ENCODE data around the gene FBXO46. TPM values are rescaled to one million over a fixed set of nuclear protein-coding genes. Genes with fewer than 3 reads are reported as not detected.

FBXO46 gene
- total RNA-seq, 1 donor from 2014 or later = 13.2 TPM

- peak; percentile 79 for DNase-seq
These were observed 49.2 kb downstream of the FBXO46 start for GRCh38 chr19:45681391-45682015.

GRCh38 chr19:45677351-45678230 is 53.1 kb downstream of the FBXO46 start:
- peak; percentile 77 for DNase-seq

GRCh38 chr19:45676851-45677263 is 53.8 kb downstream of the FBXO46 start:
- DNase-seq = no peak

GRCh38 chr19:45674946-45675345 is 55.8 kb downstream of the FBXO46 start:
- no peak for DNase-seq

GRCh38 chr19:45670670-45671453 is 59.8 kb downstream of the FBXO46 start:
- DNase-seq = peak; percentile 44

- no peak for DNase-seq
These were observed 62.3 kb downstream of the FBXO46 start for GRCh38 chr19:45668342-45668871.

GRCh38 chr19:45667620-45668341 is 62.9 kb downstream of the FBXO46 start, which contains the start of gene GIPR:
Gene GIPR (plus strand): TSS chr19:45668221. CDS start chr19:45669521, 1,300 bp downstream.
- DNase-seq = no peak

GRCh38 chr19:45664575-45664974 is 66.1 kb downstream of the FBXO46 start:
- no peak for DNase-seq

GRCh38 chr19:45663800-45664199 is 66.9 kb downstream of the FBXO46 start:
- no peak for DNase-seq

- DNase-seq = no peak
These were observed 70.1 kb downstream of the FBXO46 start for GRCh38 chr19:45660636-45661035.

Small RNA genes lying within 50 kb of the gene (small RNA-seq; reads per million reads assigned to genes)
- gene MIR642A (ENCODE audit: low replicate concordance) = not detected

Other genes with a start within 250 kb of the FBXO46 start
- gene RTN2, start 233.8 kb downstream of the FBXO46 start, total RNA-seq = 73.1 TPM
- gene PPM1N, start 232.5 kb downstream of the FBXO46 start, total RNA-seq = 1.4 TPM
- gene VASP, start 223.4 kb downstream of the FBXO46 start, total RNA-seq = 25.7 TPM
- 6.4 TPM for gene OPA3, start 146.1 kb downstream of the FBXO46 start, total RNA-seq
- gene GPR4, start 128.7 kb downstream of the FBXO46 start, total RNA-seq = 0.31 TPM
- gene EML2, start 91.5 kb downstream of the FBXO46 start, total RNA-seq = 16.1 TPM
- gene GIPR, start 62.7 kb downstream of the FBXO46 start, total RNA-seq = not detected
- gene SNRPD2, start 38.9 kb downstream of the FBXO46 start, total RNA-seq = 88.4 TPM
- 3.3 TPM for gene QPCTL, start 38.2 kb downstream of the FBXO46 start, total RNA-seq
- gene MEIOSIN, start 2.5 kb upstream of the FBXO46 start, total RNA-seq = not detected
- gene SIX5, start 38.4 kb upstream of the FBXO46 start, total RNA-seq = 21.5 TPM
- 181 TPM for gene DMPK, start 51.6 kb upstream of the FBXO46 start, total RNA-seq
- gene DMWD, start 61.9 kb upstream of the FBXO46 start, total RNA-seq = 38.1 TPM
- not detected for gene RSPH6A, start 84.4 kb upstream of the FBXO46 start, total RNA-seq
- 26.6 TPM for gene SYMPK, start 132.3 kb upstream of the FBXO46 start, total RNA-seq
- gene FOXA3, start 133.4 kb upstream of the FBXO46 start, total RNA-seq = 0.21 TPM
- 29.0 TPM for gene IRF2BP1, start 155.2 kb upstream of the FBXO46 start, total RNA-seq
- 1.6 TPM for gene MYPOP, start 171.7 kb upstream of the FBXO46 start, total RNA-seq
- not detected for gene NANOS2, start 183.9 kb upstream of the FBXO46 start, total RNA-seq
- 2.9 TPM for gene NOVA2, start 243.0 kb upstream of the FBXO46 start, total RNA-seq

Data from tongue (tissue), 3 donors.